GM18508 (cell line): ENCODE data around the gene PRR19.
A peak's percentile ranks its signal among the peaks of the same experiment; 100 is the strongest.
"Not testable (repeated sequence)": the region's sequence is repeated elsewhere in the genome, so short reads cannot be mapped to it uniquely, and the experiment has no call there.

Source experiments
- ATAC-seq: cut with Tn5 transposase; IDR thresholded peaks from one replicate; pipeline ENCODE4 v1.9.1; 2021; ENCODE audit warnings: moderate number of reproducible peaks; ENCODE audit not compliant: insufficient read depth, unreplicated experiment

The PRR19 gene

GRCh38 chr19:42301646-42302203 lies at the start of gene PRR19:
PRR19 (plus strand) TSS chr19:42302132; CDS start chr19:42309585, 7,453 bp downstream.
- no peak for ATAC-seq

GRCh38 chr19:42252365-42253244 lies 49.3 kb upstream of the PRR19 start:
- no peak for ATAC-seq

GRCh38 chr19:42253245-42254088 lies 48.5 kb upstream of the PRR19 start:
- no peak for ATAC-seq

- ATAC-seq, result no peak
Measured at GRCh38 chr19:42254089-42254849, 47.7 kb upstream of the PRR19 start.

GRCh38 chr19:42254850-42255765 lies 46.8 kb upstream of the PRR19 start, which contains the start of gene ERF:
ERF (minus strand) TSS chr19:42255128; CDS start chr19:42254999, 129 bp downstream.
- ATAC-seq, result no peak

- no peak for ATAC-seq
Measured at GRCh38 chr19:42255766-42256745, 45.9 kb upstream of the PRR19 start.

GRCh38 chr19:42257842-42258241 lies 44.1 kb upstream of the PRR19 start:
- ATAC-seq, result not testable (repeated sequence)

- ATAC-seq, result no peak
Measured at GRCh38 chr19:42261763-42262162, 40.2 kb upstream of the PRR19 start.

- ATAC-seq, result not testable (repeated sequence)
Measured at GRCh38 chr19:42266105-42266504, 35.8 kb upstream of the PRR19 start.

GRCh38 chr19:42266928-42267603 lies 34.9 kb upstream of the PRR19 start:
- not testable (repeated sequence) for ATAC-seq

GRCh38 chr19:42267644-42268141 lies 34.2 kb upstream of the PRR19 start:
- ATAC-seq, result no peak

- peak; percentile 41 for ATAC-seq
Measured at GRCh38 chr19:42268142-42268703, 33.7 kb upstream of the PRR19 start.

- peak; percentile 46 for ATAC-seq
Measured at GRCh38 chr19:42268704-42269477, 33.0 kb upstream of the PRR19 start, which contains the start of gene CIC. CIC (plus strand) TSS chr19:42269252; CDS start chr19:42271784, 2,532 bp downstream.

GRCh38 chr19:42269478-42270345 lies 32.2 kb upstream of the PRR19 start:
- ATAC-seq, result no peak
